Measurements from ENCODE around the gene INTS2.

- TF ChIP-seq POLR2AphosphoS5 (IDR thresholded peaks at IDR 0.05; ENCODE audit: borderline replicate concordance, low read depth, low read length) (no peak), EZH2 (IDR thresholded peaks at IDR 0.05) (no peak)
Observed at GRCh38 chr17:61966191-61966590, 38.4 kb upstream of the INTS2 start.
